DND-41 (cell line): ENCODE measurements around the gene RP2.

Source experiments
- CTCF ChIP-seq: IDR thresholded peaks from 2 replicates; pipeline ENCODE4 v1.5.1; 2012; ENCODE audit warnings: borderline replicate concordance, low read length, moderate library complexity, mild to moderate bottlenecking; ENCODE audit not compliant: poor library complexity, severe bottlenecking; ENCODE audit errors: extremely low read depth
- EZH2 ChIP-seq: IDR thresholded peaks from 3 replicates; pipeline ENCODE4 v1.6.1; 2012; ENCODE audit warnings: borderline replicate concordance, low read depth, mild to moderate bottlenecking, moderate library complexity, low read length, inconsistent platforms; ENCODE audit not compliant: severe bottlenecking

DNA sequence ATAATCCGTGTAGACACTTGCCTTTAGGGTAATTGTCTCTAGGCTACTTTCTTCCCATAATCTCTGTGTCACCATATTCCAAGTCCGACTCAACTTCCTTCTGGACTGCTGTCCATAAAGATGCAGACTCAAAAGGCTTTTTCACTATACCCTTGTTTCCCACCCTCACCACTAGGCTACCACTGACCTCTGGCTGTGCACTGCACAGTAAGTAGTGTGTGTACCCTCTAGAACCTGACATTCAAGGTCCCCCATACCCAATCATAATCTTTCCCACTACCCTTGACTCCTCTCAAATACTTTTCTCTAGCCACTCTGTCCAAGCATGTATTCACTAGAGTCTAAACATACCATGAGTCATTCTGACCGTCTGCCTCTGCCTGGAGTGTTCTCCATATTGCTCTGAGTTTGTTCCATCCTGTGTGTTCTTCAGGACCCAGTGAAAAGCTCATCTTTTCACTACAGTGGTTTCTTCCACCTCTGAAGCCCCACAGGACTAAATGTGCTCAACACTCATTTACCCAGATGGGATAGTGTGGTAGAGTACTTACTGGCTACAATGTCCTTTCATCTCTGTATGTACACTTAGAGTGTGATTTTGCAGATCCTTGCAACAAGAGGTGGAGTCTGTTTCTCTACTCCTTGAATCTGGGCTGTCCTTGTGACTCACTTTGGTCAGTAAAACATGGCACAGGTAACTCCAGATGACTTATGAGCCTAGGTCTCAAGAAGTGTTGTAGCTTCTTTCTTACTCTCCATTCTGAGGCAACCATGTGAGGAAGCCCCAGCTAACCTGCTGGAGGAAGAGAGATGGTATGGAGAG is 92.8 kb downstream of the RP2 start:
- TF ChIP-seq CTCF (no peak), EZH2 (no peak)
